ENCODE results near the gene VSNL1.

DNA sequence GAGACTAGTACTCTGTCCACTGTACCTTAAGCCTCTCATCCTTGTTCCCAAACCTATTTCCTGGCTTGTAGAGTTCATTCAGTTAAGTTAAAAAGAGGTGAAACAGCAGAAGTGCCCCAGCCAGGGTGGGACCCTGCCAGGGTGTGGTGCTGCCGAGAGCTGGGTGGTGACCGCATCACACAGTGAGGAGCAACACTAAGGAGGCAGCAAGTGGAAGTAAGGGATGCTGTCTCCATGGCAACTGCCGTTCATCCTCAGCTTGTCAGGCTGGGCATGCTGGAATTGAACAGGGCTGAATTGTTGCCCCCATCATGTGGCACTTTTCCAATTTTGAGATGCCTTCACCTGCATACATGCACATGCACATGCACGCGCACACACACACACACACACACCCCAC is 77.0 kb downstream of the VSNL1 start:
- TF ChIP-seq POLR2A (IDR thresholded peaks at IDR 0.05; ENCODE audit: low read length) (no peak), GATA1 (IDR thresholded peaks at IDR 0.05; ENCODE audit: low read depth, low read length) (no peak)
